ENCODE results near the gene RELN. TPM values are rescaled to one million over a fixed set of nuclear protein-coding genes. Genes with fewer than 3 reads are reported as not detected.

Gene RELN
- total RNA-seq, 1 donor from 2014 or later = not detected

- no peak for TF ChIP-seq CTCF (IDR thresholded peaks at IDR 0.05; ENCODE audit: insufficient read depth, low read length, severe bottlenecking)
- Histone ChIP-seq H3K4me3 (ENCODE audit: low read depth, low read length) (no peak overlapping the region), H3K27me3 (ENCODE audit: control insufficient read depth, insufficient read depth, low read length) (no peaks in the 10 kb centered on the region), H3K36me3 (ENCODE audit: control insufficient read depth, insufficient read depth, low read length) (no peaks in the 10 kb centered on the region)
- no peak for DNase-seq (ENCODE audit: low read depth)
- FAIRE-seq = no peak
Observed at GRCh38 chr7:103577059-103577458, 412.4 kb downstream of the RELN start.

- DNase-seq (ENCODE audit: low read depth) = no peak
- H3K4me3 ChIP-seq (ENCODE audit: low read depth, low read length) = no peak overlapping the region
- no peaks in the 10 kb centered on the region for H3K27me3 ChIP-seq (ENCODE audit: control insufficient read depth, insufficient read depth, low read length)
- TF ChIP-seq CTCF (IDR thresholded peaks at IDR 0.05; ENCODE audit: insufficient read depth, low read length, severe bottlenecking) = no peak
- H3K36me3 ChIP-seq (ENCODE audit: control insufficient read depth, insufficient read depth, low read length) = no peaks in the 10 kb centered on the region
- FAIRE-seq = no peak
Observed at GRCh38 chr7:103576641-103577040, 412.8 kb downstream of the RELN start.

- FAIRE-seq (no peak), DNase-seq (ENCODE audit: low read depth) (no peak)
- no peaks in the 10 kb centered on the region for H3K27me3 ChIP-seq (ENCODE audit: control insufficient read depth, insufficient read depth, low read length)
- no peaks in the 10 kb centered on the region for H3K36me3 ChIP-seq (ENCODE audit: control insufficient read depth, insufficient read depth, low read length)
- TF ChIP-seq CTCF (IDR thresholded peaks at IDR 0.05; ENCODE audit: insufficient read depth, low read length, severe bottlenecking) = no peak
- H3K4me3 ChIP-seq (ENCODE audit: low read depth, low read length) = no peak overlapping the region
Observed at GRCh38 chr7:103574576-103574975, 414.9 kb downstream of the RELN start.

- Histone ChIP-seq H3K4me3 (ENCODE audit: low read depth, low read length) (no peak overlapping the region), H3K27me3 (ENCODE audit: control insufficient read depth, insufficient read depth, low read length) (no peaks in the 10 kb centered on the region), H3K36me3 (ENCODE audit: control insufficient read depth, insufficient read depth, low read length) (no peaks in the 10 kb centered on the region)
- FAIRE-seq (no peak), DNase-seq (ENCODE audit: low read depth) (peak; percentile 50)
- peak; percentile 6 for TF ChIP-seq CTCF (IDR thresholded peaks at IDR 0.05; ENCODE audit: insufficient read depth, low read length, severe bottlenecking)
Observed at GRCh38 chr7:103573479-103574058, 415.9 kb downstream of the RELN start.

- Histone ChIP-seq H3K27me3 (ENCODE audit: control insufficient read depth, insufficient read depth, low read length) (no peaks in the 10 kb centered on the region), H3K36me3 (ENCODE audit: control insufficient read depth, insufficient read depth, low read length) (no peaks in the 10 kb centered on the region), H3K4me3 (ENCODE audit: low read depth, low read length) (no peak overlapping the region)
- DNase-seq (ENCODE audit: low read depth) (no peak), FAIRE-seq (no peak)
- no peak for TF ChIP-seq CTCF (IDR thresholded peaks at IDR 0.05; ENCODE audit: insufficient read depth, low read length, severe bottlenecking)
Observed at GRCh38 chr7:103571586-103571985, 417.9 kb downstream of the RELN start.
